GM23338 (cell line): ENCODE measurements around the gene ZNF490. TPM values are rescaled to one million over a fixed set of nuclear protein-coding genes. Genes with fewer than 3 reads are reported as not detected.

Source experiments
- ATAC-seq: fragments of 200-7000 bp; cut with Tn5 transposase; 3 replicates; pipeline ENCODE4 v1.9.1; 2020
- DNase-seq: peaks from one replicate; pipeline ENCODE4 v3.0.0-alpha.2; 2015; ENCODE audit warnings: low spot score
- H2AFZ ChIP-seq: fragments of 200-600 bp; sonication (generic); 2 replicates; pipeline ENCODE4 v1.8.0; 2016; ENCODE audit warnings: antibody characterized with exemption, mild to moderate bottlenecking, moderate library complexity
- H3F3A ChIP-seq: fragments of 200-600 bp; sonication (generic); replicated peaks from 2 replicates; pipeline ENCODE4 v1.8.0; 2017; ENCODE audit warnings: antibody characterized with exemption, mixed run types, low read depth
- H3K27ac ChIP-seq: fragments of 200-600 bp; sonication (generic); 2 replicates; pipeline ENCODE4 v1.6.1; 2016; ENCODE audit warnings: low read depth
- H3K27me3 ChIP-seq: fragments of 200-600 bp; sonication (generic); 2 replicates; pipeline ENCODE4 v1.8.0; 2016; ENCODE audit warnings: mild to moderate bottlenecking, mixed run types, moderate library complexity; ENCODE audit not compliant: insufficient read depth
- H3K36me3 ChIP-seq: fragments of 200-600 bp; sonication (generic); 2 replicates; pipeline ENCODE4 v1.8.0; 2016; ENCODE audit warnings: mild to moderate bottlenecking; ENCODE audit not compliant: insufficient read depth
- H3K4me1 ChIP-seq: fragments of 200-600 bp; sonication (generic); 2 replicates; pipeline ENCODE4 v1.8.0; 2016; ENCODE audit warnings: mild to moderate bottlenecking, moderate library complexity; ENCODE audit not compliant: insufficient read depth
- H3K4me2 ChIP-seq: fragments of 200-600 bp; sonication (generic); 2 replicates; pipeline ENCODE4 v1.7.1; 2017; ENCODE audit warnings: mixed run types
- H3K4me3 ChIP-seq: fragments of 200-600 bp; sonication (generic); 2 replicates; pipeline ENCODE4 v1.6.1; 2016; ENCODE audit warnings: mixed run types
- H3K79me2 ChIP-seq: fragments of 200-600 bp; sonication (generic); replicated peaks from 2 replicates; pipeline ENCODE4 v1.8.0; 2017; ENCODE audit warnings: mild to moderate bottlenecking; ENCODE audit not compliant: insufficient read depth
- H3K9me2 ChIP-seq: fragments of 200-600 bp; sonication (generic); 2 replicates; pipeline ENCODE4 v1.8.0; 2017; ENCODE audit not compliant: insufficient read depth
- H4K20me1 ChIP-seq: fragments of 200-600 bp; sonication (generic); replicated peaks from 2 replicates; pipeline ENCODE4 v1.8.0; 2017; ENCODE audit warnings: mild to moderate bottlenecking; ENCODE audit not compliant: insufficient read depth
- H3K27ac Mint-ChIP-seq: 2 replicates; pipeline ENCODE4 v1.8.0; 2020; ENCODE audit warnings: inconsistent platforms, mild to moderate bottlenecking, moderate library complexity, mixed read lengths
- H3K27me3 Mint-ChIP-seq: 3 replicates; pipeline ENCODE4 v1.8.0; 2022; ENCODE audit warnings: low read depth, mild to moderate bottlenecking, moderate library complexity, mixed read lengths, inconsistent platforms; ENCODE audit not compliant: insufficient read depth, poor library complexity
- H3K36me3 Mint-ChIP-seq: 3 replicates; pipeline ENCODE4 v1.8.0; 2021; ENCODE audit warnings: low read depth, mild to moderate bottlenecking, inconsistent platforms, moderate library complexity, mixed read lengths
- H3K4me1 Mint-ChIP-seq: 3 replicates; pipeline ENCODE4 v1.8.0; 2020; ENCODE audit warnings: mild to moderate bottlenecking, inconsistent platforms, mixed read lengths
- H3K4me3 Mint-ChIP-seq: 3 replicates; pipeline ENCODE4 v1.8.0; 2021; ENCODE audit warnings: moderate library complexity, mild to moderate bottlenecking, inconsistent platforms, mixed read lengths
- H3K9me3 Mint-ChIP-seq: 3 replicates; pipeline ENCODE4 v1.8.0; 2020; ENCODE audit warnings: moderate library complexity, mild to moderate bottlenecking, inconsistent platforms, mixed read lengths
- CREB1 ChIP-seq: fragments of 250-450 bp; sonication (Bioruptor Pico); IDR thresholded peaks from 2 replicates; pipeline ENCODE4 v1.5.0; 2020; ENCODE audit warnings: low read depth, mild to moderate bottlenecking, moderate library complexity
- CTCF ChIP-seq, 2 experiments: fragments of 200-600 bp in 1 of 2; sonication (generic) in 1 of 2; conservative IDR thresholded peaks; 2 replicates each; pipeline versions ENCODE4 v1.5.1 to v1.6.1; 2016 to 2017; ENCODE audit warnings: antibody characterized with exemption in 2 of 2, low read depth in 2 of 2, mild to moderate bottlenecking in 2 of 2, moderate library complexity in 1 of 2
- EZH2 ChIP-seq: fragments of 200-600 bp; sonication (generic); IDR thresholded peaks from one replicate; pipeline ENCODE4 v1.8.0; 2017; ENCODE audit warnings: antibody characterized with exemption, mild to moderate bottlenecking, low read depth; ENCODE audit not compliant: unreplicated experiment
- JUNB ChIP-seq: IDR thresholded peaks from one replicate; pipeline ENCODE4 v1.6.1; 2016; ENCODE audit warnings: antibody characterized with exemption; ENCODE audit not compliant: unreplicated experiment
- NANOG ChIP-seq: IDR thresholded peaks from 2 replicates; pipeline ENCODE4 v1.6.1; 2016; ENCODE audit warnings: antibody characterized with exemption, borderline replicate concordance
- REST ChIP-seq: IDR thresholded peaks from one replicate; pipeline ENCODE4 v1.6.1; 2018; ENCODE audit warnings: antibody characterized with exemption; ENCODE audit not compliant: unreplicated experiment
- ZNF114 ChIP-seq: fragments of 250-450 bp; sonication (Bioruptor Pico); IDR thresholded peaks from 2 replicates; pipeline ENCODE4 v1.5.0; 2020; ENCODE audit warnings: mild to moderate bottlenecking, moderate library complexity
- ZNF331 ChIP-seq: fragments of 250-450 bp; sonication (Bioruptor Pico); IDR thresholded peaks from 2 replicates; pipeline ENCODE4 v1.5.0; 2020; ENCODE audit warnings: low read depth, mild to moderate bottlenecking, moderate library complexity
- ZNF462 ChIP-seq: fragments of 250-450 bp; sonication (Bioruptor Pico); IDR thresholded peaks from 2 replicates; pipeline ENCODE4 v1.5.0; 2020; ENCODE audit warnings: mild to moderate bottlenecking, moderate library complexity
- polyA plus RNA-seq: library from polyadenylated mRNA; unstranded; fragments of >200 nt; fragmentation: Nextera tagmentation; extraction: Ambion mirVana; gene quantifications from 2 replicates; pipeline ENCODE4 v1.2.1, GENCODE V29; 2016
- total RNA-seq: library from RNA; depleted of rRNA; stranded (reverse); fragments of >200 nt; shearing (Covaris generic); gene quantifications from 2 replicates; pipeline ENCODE4 v1.2.3, GENCODE V29; 2014
- TF ChIP-seq, protein P1 (sequence below): IDR thresholded peaks from 2 replicates; pipeline ENCODE4 v1.6.1; 2016; ENCODE audit warnings: antibody characterized with exemption

ZNF490 gene
- total and polyA plus RNA-seq, 2 experiments from 2014 or later, result 1.4 to 7.3 TPM

DNA sequence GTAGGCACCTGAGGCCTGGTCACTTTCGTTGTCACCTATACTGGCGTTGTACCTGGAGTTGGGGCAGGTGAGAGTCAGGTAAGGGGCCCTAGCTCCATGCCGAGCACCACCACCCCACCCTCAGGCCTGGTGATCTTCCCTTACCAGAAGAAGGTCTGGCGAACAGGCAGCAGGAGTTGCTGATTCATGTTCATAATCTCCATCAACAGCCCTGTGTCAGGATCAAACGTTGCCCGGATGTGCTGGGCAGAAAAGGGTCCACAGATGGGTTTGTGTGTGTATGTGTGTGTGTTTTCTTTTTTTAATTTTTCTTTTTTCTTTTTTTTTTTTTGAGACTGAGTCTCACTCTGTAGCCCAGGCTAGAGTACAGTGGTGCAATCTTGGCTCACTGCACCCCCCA lies 41.6 kb upstream of the ZNF490 start:
- Mint-ChIP-seq H3K4me1 (peaks cover 5% of the 10 kb centered on the region), H3K9me3 (peaks cover 8% of the 10 kb centered on the region; the same call in 2 of the 3 replicates)

More for the DNA sequence above, 41.6 kb upstream of the ZNF490 start:
- Histone ChIP-seq H4K20me1 (no peaks in the 10 kb centered on the region), H3K27me3 (no peaks in the 10 kb centered on the region), H3K4me3 (no peak overlapping the region), H3F3A (peaks cover 14% of the 10 kb centered on the region), H3K36me3 (peaks cover 7% of the 10 kb centered on the region; the same call in 1 of the 2 replicates), H3K4me2 (no peak overlapping the region), H2AFZ (no peak overlapping the region), H3K9me2 (no peaks in the 10 kb centered on the region), H3K27ac (no peak overlapping the region), H3K79me2 (no peaks in the 10 kb centered on the region), H3K4me1 (no peaks in the 10 kb centered on the region)
- no peak for DNase-seq
- Mint-ChIP-seq H3K36me3 (peaks cover 44% of the 10 kb centered on the region), H3K4me3 (no peak overlapping the region), H3K27ac (no peak overlapping the region), H3K27me3 (peaks cover 11% of the 10 kb centered on the region)
- TF ChIP-seq NANOG, result no peak
- no peak for TF ChIP-seq ZNF331 (CRISPR knock-in tag)
- no peak for TF ChIP-seq JUNB
- no peak for TF ChIP-seq REST
- no peak for TF ChIP-seq CREB1 (CRISPR knock-in tag)
- TF ChIP-seq, protein P1, sequence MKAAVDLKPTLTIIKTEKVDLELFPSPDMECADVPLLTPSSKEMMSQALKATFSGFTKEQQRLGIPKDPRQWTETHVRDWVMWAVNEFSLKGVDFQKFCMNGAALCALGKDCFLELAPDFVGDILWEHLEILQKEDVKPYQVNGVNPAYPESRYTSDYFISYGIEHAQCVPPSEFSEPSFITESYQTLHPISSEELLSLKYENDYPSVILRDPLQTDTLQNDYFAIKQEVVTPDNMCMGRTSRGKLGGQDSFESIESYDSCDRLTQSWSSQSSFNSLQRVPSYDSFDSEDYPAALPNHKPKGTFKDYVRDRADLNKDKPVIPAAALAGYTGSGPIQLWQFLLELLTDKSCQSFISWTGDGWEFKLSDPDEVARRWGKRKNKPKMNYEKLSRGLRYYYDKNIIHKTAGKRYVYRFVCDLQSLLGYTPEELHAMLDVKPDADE, result no peak
- TF ChIP-seq EZH2, result no peak
- no peak for TF ChIP-seq ZNF114 (CRISPR knock-in tag)
- no peak for TF ChIP-seq CTCF (conservative IDR thresholded peaks at IDR 0.05; ENCODE audit: low read depth in 2 of 2)
- no peak for TF ChIP-seq ZNF462 (CRISPR knock-in tag)
- no peak for ATAC-seq
